ENCODE results near the gene NOL3.

NOL3 gene

DNA sequence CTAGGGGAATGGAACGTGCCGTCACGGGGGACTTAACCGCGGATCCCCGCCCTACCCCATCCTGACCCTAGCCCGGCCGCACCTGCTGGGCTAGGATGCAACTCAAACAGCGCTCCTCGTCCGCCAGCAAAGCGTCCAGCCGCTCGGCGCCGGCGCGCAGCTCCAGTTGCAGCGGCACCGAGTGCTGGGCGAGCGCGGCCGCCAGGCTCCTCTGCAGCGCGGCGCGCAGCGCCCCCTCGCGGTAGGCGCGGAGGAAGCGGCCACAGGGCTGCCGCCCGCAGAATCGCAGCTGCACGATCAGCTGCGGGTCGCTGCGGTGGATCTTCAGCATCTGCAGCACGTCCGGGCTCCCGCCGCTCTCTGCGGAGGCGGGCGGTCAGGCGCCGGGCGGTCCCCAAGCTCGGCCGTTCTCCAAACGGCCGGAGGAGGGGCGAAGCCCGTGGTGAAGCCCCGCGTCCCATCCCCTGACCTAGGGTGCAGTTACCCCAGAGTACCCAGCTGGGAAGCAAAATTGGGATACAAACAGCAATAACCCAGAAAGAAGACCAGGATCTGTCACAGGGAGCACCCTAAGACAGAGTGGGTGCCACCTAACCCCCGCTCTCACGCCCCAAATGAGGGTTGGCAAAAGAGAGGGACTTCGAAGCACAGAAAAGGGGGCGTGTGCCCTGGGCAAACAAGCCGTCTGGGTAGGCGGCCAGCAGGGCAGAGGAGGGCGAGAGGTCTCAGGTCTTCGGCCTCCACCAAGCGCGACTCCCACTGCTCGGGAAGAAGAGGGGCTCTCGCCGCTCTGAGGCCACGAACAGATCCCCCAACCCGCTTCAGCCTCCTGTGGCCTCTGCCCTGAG, 14.8 kb upstream of the NOL3 start:
- peak in 1 of 2 experiments; percentile 67 for DNase-seq

DNA sequence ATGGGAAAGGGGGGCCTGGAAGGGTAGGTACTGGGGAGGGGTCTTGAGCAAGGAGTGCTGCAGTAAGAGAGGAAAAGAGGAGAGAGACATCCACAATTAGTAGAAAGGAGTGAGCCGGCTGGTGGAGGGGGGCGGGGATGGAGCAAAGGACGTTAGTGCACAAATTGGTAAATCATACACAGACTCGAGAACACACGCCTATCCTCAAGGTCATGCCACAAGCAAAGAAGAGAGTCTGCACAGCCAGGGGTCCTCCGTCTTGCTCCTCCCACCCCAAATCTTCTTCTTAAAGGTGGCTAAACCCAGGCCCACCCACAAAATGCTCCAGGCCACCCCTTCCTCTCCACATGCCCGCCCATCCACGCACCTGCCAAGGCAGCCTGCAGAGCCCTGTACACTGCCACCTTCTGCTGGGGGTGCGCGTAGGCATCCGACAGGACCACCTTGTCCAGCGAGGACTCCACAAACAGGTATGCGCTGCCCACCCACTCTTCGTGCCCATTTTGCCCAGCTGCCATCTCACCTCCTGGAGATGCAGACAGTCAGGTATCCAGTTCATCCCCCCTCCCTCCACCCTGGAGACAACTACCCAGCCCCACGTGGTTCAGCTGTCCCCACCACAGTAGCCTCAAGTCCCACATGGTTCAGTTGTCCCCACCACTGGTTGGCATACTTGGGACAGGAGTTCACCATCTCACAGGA, 14.0 kb upstream of the NOL3 start:
- DNase-seq: no peak

DNA sequence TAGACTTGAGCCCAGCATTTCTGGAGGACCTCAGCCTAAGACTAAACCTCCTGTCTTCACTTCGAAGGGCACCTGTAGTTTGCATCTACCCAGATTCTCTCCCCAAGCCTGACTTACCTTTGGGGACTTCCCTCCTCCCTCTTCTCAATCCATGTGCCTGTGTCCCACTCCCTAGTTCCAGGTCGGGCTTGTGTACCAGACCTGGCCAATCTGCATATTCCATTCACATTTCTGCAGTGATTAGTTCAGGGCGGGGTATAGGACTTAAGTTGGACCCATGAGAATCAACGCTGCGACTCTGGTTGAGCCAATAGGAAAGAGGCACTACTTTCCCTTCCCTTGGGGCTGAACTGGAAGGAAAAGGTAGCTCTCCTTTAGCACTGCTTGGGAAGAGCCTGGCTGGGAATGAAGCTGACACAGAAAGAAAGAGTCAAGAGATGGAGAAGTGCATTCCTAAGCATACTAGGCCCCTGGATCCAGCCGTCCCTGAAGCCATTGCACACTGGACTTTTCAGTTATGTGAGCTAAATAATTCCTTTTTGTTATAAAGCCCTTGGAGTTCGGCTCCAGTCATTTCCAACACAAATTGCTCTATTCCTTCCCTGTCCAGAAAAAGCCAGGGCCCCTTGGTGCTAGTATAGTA, 13.1 kb upstream of the NOL3 start:
- no peak for DNase-seq

DNA sequence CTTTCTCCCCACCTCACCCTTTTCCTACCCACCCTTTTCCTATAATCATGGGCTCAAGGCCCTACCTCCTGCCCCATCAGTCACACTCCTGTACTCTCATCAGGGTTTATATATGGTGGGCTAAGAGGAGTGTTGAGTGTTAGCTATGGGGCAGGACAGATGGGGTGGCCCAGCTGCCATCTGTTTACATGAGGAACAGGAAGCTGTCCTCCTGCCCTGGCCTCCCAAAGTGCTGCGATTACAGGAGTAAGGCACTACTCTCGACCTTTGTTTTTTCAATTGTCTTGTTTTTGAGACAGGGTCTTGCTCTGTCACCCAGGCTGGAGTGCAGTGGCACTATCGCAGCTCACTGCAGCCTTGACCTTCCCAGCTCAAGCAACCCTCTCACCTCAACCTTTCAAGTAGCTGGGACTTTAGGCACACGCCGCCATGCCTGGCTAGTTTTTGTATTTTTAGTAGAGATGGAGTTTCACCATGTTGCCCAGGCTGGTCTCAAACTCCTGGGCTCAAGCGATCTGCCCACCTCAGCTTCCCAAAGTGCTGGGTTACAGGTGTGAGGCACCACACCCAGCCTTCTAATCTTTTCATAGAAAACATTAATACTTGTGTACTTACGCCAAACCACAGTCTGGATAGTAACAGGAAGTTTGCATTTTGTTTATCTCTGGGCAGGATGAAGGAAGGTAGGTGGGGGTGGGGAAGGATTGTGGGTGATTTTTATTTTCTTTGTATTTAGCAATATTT, 12.3 kb upstream of the NOL3 start:
- DNase-seq: no peak

DNA sequence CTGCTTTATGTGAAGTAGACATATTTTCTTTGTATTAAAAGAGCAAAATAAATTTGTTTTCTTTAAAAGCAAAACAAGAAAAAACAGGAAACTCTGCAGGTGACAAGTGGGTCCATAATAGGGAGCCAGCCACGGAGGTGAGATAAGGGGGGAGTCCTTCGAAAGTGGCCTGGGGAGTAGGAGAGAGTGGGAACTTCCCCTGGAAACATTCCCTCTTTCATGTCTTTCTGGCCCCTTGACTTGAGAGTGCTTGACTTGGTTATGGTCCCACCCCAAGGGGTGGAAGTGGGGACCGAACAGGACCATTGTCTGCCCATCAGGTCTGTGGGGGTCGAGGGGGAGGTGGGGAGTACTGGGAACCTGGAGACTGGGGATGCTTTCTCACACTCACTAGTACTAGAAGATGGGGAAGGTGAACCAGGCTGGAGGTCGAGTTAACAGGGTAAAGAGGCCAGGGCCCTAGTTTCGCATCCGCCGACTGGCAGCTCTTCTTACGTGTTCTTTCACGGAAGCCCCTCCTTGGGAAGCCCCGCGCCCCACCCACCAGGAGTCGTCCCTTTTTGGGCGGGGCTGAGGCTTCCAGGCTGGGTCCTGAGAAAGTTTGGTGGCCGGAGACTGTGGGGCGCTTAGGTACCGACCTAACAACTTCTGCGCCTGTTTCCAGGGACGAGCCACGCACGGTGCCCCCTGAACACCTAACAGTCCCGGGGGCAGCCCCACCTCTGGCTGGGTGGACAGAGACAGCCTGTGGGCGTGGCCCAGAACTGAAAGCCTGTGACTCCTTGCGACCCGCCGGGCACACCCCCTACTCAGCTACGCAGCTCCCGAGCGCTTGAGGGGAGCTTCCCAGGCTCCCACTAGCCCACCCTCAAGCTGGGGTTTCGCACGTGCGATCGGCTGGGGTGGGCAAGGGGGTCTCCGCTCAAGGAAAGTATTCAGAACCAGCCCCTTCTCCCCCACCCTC, 11.4 kb upstream of the NOL3 start:
- DNase-seq: no peak

DNA sequence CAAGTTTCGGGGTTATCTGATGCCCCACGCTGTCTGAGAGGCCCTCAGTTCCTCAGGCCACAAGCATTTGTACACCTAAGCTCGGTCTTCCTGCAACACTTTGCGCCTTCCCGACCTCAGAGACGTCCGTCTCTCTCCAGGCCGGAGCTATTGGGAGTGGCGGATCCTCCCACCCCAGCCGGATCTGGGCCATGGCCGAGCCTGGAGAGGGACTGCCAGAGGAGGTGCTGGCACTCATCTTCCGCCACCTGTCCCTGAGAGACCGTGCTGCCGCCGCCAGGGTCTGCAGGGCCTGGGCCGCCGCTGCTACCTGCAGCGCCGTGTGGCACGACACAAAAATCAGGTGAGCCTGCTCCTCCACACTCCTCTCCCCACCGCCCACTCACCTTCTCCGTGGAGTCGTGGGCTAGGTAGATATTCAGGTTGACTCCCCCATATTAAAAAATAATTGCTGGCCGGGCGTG, 8.7 kb upstream of the NOL3 start:
- no peak for DNase-seq

DNA sequence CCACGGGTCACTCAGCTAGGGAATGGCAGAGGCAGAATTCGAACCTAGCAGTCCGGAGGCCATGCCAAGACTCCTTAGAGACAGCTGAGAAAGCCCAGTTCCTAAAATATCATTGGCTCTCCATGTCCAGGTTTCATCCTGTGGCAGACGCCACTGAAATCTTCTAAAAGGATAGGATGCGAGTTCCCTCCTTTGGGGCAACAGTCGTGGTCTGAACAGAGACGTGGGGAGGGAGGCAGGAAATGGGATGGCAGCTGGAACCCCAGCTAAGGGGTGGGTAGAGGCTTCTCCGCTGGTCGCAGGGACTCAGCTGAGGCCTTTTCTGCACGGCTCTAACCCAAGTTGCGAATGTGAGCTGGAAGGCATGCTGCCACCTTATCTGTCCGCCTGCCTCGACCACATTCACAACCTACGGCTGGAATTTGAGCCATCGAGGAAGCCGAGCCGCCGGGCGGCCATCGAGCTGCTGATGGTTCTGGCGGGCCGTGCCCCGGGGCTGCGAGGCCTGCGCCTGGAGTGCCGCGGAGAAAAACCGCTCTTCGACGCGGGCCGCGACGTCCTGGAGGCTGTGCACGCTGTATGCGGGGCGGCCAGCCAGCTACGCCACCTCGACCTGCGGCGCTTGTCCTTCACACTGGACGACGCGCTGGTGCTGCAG, 7.7 kb upstream of the NOL3 start:
- no peak for DNase-seq

DNA sequence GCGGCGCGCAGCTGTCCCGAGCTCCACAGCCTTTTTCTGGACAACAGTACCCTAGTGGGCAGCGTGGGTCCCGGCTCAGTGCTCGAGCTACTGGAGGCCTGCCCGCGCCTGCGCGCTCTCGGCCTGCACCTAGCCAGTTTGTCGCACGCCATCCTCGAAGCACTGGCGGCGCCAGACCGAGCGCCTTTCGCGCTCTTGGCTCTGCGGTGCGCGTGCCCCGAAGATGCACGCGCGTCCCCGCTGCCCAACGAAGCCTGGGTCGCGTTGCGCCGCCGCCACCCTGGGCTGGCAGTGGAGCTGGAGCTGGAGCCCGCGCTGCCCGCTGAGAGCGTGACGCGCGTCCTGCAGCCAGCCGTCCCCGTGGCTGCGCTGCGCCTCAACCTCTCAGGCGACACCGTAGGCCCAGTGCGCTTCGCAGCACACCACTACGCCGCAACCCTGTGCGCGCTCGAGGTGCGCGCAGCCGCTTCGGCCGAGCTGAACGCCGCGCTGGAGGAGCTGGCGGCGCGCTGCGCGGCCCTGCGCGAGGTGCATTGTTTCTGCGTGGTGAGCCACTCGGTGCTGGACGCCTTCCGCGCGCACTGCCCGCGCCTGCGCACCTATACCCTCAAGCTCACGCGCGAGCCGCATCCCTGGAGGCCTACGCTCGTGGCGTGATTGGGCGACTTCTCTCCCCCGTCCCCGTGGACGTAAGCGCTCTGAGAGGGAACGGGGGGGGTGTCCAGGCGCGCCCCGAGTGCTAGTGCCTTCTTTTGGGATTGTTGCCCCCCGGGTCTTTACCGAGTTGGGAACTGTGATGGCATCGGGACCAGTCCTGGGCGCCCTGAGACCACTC, 7.0 kb upstream of the NOL3 start:
- DNase-seq: no peak

DNA sequence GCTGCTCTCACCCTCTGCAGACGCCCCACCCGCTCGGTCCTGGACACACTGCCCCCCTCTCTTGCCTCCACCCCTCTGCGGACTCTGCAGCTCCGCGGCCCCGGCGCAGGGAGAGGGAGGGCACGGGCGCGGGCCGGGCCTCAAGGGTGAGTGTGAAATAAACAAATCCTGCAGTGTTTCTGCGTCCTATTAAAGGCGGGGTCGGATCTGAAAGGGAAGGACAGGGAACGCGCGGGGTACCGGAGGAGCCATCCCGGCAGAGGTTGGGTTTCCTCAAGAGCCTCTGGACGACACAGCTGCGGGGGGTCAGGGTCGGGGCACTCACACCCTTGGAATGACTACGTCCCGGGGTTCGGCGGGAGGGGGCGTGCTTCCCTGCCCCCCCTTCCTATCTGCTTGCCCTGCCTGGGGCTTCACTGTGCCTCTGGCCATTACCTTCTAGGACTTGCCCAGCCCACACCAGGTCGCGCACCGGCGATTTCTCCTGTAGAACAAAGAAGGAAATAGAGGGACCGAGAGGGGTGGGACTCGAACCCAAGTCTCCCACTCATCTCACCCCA, 6.3 kb upstream of the NOL3 start:
- no peak for DNase-seq

DNA sequence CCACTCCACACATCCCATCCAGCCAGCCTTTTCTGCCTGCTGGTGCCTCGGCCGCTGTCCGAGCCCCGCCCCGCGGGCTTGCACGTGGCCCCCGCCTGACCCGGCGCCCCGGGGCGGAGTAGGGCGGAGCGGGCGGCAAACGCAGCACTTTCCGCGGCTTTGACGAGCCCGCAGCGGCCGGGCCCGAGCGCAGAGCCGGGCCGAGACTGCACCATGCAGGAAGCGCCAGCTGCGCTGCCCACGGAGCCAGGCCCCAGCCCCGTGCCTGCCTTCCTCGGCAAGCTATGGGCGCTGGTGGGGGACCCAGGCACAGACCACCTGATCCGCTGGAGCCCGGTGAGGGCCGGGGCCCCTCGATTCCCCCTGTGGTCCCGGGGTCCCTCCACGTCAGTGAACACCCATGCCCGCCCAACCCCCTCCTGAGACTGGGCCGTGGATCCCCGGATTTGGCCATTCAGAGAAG, 5.7 kb upstream of the NOL3 start, which contains the start of gene HSF4:
Gene HSF4, plus strand, starts transcription at position 147 of the 463 bp plus-strand sequence. Its CDS starts 67 bp downstream, at position 214.
- no peak for DNase-seq

DNA sequence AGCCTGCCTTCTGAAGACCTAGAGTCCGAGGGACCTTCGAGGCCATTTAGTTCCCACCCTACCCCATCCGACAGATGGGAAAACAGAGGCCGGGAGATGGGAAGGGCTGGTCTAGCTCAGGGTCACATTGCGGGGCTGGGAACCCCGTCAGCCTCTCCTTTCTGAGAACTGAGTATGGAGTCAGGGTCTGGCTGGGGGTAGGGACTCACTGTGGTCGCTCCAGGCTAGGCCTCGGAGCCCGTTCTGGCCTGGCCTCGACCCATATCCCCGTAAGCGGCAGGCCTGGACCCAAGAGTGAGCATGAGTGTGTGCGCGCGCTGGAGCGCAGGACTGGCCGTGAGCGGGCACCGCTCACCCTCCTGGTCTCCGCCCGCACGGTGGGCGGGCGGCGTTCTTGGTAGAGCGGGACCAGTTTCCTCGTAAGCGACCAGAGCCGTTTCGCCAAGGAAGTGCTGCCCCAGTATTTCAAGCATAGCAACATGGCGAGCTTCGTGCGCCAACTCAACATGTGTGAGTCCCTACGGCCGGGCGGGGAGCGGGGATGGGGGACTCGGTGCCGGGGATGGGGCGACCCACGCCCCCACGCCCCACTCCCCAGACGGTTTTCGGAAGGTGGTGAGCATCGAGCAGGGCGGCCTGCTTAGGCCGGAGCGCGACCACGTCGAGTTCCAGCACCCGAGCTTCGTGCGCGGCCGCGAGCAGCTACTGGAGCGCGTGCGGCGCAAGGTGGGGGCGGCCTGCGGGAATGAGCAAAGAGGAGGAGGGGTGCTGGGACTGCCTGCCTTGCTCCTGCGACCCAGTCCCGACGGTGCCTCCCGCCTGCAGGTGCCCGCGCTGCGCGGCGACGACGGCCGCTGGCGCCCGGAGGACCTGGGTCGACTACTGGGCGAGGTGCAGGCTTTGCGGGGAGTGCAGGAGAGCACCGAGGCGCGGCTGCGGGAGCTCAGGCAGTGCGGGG, 4.9 kb upstream of the NOL3 start:
- no peak for DNase-seq

DNA sequence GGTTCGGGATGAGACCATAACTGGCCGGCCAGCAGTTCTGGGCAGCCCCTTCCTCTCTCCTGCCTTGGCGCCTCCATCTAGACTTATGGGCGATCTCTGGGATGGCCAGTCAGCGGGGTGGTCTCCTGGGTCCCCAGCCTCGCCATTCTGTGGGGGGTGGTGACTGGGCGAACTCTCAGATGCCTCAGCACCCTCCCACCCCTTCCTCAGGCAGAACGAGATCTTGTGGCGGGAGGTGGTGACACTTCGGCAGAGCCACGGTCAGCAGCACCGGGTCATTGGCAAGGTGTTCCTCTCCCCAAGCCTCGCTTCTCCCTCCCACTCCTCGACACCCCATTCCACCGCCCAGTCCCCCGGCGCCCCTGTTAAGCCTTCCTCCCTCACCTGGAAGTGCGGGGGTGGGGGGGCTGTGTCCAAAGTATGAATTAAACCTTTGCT, 4.2 kb upstream of the NOL3 start:
- no peak for DNase-seq

DNA sequence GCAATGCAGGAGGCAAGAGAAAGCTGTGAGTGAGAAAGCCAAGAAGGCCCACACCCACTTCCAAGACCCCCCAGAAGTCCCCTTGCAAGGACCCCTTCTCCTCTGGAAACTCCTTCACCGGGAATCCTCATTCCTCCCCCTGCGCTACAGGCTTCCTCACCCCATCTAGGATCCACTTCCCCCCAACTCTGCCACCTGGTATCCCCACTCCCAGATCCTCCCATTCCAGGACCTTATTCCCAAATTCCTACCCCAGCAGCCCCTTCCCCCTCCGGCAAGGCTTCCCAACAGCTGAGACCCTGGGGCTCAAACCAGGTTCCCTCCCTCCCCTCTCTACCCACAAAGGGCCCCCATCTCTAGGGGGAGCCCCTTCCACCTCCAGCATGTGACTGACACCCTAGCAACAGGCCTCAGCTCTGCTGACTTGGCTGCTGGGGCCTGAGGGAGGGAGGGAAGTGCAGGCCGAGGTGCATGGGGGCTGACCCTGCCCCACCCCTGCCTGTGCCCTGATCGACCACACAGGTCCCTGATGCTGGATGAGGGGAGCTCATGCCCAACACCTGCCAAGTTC, 3.7 kb upstream of the NOL3 start:
- no peak for DNase-seq

DNA sequence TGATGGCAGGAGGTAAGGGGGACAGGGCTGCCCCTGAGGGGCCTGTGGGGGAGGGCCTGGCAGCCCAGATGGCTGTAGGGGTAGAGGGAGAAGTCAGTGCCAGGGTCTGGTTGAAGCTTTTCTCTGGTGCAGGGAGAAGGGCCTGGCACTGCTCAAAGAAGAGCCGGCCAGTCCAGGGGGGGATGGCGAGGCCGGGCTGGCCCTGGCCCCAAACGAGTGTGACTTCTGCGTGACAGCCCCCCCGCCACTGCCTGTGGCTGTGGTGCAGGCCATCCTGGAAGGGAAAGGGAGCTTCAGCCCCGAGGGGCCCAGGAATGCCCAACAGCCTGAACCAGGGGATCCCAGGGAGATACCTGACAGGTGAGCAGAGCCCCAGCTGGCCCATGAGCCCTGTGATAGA, 2.8 kb upstream of the NOL3 start:
- DNase-seq: no peak

DNA sequence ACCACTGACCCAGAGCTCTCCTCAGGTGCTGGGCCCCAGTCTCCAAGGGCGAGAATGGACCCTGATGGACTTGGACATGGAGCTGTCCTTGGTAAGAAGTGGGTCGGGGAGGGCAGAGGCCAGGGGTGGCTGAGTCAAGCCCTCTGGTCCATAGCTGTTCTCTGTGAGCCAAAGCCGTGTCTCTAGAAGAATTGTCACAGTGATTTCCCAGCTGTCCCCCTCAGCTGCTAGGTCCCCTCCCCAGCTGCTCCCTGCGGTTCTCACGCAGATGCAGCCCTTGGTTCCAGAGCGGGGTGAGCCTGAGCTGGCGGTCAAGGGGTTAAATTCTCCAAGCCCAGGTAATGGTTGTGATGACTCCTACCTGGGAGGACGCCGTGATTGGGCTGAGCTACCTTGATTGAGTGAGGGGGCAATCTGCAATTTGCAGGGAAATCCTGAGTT, 1.3 kb upstream of the NOL3 start:
- no peak for DNase-seq

DNA sequence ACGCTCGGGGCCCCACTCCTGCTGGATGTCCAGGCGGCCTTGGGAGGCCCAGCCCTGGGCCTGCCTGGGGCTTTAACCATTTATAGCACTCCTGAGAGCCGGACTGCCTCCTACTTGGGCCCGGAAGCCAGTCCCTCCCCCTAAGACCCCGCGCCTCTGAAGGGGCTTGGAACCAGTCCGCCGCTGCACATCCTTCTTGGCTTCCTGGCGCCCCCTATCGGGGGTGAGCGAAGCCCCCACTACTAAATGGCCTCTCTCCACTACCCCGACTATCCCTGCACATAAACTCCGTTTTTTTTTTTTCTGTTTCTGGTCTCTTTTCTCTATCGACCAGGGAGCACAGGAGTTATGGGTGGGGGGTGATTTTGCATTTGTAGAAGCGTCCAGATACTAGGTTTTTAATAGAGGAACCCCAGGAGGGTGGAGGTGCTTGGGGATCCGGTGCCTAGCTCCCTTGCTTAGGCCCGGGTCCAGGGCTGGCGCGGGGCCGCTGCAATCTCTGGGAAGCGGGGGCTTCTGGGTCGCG, 633 bp upstream of the NOL3 start:
- DNase-seq: peak; percentile 33 to 38

DNA sequence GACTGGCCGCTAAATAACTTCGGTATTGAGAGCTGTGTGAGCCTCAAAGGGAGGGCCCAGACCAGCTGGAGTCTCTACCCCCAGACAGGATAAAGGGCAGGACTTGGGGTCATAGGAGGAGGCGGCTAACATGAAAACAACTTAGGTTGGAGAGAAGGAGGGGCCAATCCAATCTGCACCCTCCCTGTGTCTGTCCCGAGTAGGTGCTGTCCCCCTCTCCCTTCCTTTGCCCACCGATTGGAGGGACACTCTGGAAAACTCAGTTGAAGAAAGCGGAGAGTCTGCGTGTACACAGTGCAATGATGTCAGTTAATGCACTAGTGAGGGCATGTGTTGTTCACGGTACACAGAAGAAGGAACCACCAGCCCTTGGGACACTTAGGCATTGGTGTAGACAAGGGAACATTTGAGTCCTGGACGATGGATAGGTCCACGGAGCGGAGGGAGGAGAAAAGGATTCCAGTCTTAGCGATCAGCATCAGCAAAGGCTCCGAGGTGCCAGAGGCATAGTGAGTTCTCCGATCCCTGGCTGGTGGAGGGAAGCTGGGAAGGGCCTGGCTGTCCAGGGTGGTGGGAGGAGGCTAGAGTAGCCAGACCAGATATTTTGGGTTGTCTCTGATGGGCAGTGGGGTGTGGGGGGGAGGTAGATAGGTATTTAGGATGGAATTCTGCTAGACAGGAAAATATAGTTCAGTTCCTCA, 761 bp downstream of the NOL3 start:
- no peak for DNase-seq

Data from NCI-H1930 (cell line).